BE2C (cell line): ENCODE results near the gene SLX4IP.

Experiments
- DNase-seq: peaks from one replicate; pipeline ENCODE4 v3.0.0-alpha.2; 2020
- H3K27me3 ChIP-seq: fragments of 250-450 bp; sonication (Bioruptor Pico); 2 replicates; pipeline ENCODE4 v1.5.1; 2020; ENCODE audit warnings: mild to moderate bottlenecking
- H3K36me3 ChIP-seq: fragments of 250-450 bp; sonication (Bioruptor Pico); 2 replicates; pipeline ENCODE4 v1.5.1; 2020; ENCODE audit warnings: mild to moderate bottlenecking
- H3K4me1 ChIP-seq: fragments of 250-450 bp; sonication (Bioruptor Pico); 2 replicates; pipeline ENCODE4 v1.5.1; 2020
- H3K4me3 ChIP-seq: 2 replicates; pipeline ENCODE4 v1.5.1; 2011; ENCODE audit warnings: low read depth, low read length
- H3K9me3 ChIP-seq: fragments of 250-450 bp; sonication (Bioruptor Pico); 2 replicates; pipeline ENCODE4 v1.5.1; 2020
- TF ChIP-seq, protein P1 (sequence below): IDR thresholded peaks from 2 replicates; pipeline ENCODE4 v1.5.1; 2012; ENCODE audit warnings: mild to moderate bottlenecking, low read depth, low read length

SLX4IP gene

DNA sequence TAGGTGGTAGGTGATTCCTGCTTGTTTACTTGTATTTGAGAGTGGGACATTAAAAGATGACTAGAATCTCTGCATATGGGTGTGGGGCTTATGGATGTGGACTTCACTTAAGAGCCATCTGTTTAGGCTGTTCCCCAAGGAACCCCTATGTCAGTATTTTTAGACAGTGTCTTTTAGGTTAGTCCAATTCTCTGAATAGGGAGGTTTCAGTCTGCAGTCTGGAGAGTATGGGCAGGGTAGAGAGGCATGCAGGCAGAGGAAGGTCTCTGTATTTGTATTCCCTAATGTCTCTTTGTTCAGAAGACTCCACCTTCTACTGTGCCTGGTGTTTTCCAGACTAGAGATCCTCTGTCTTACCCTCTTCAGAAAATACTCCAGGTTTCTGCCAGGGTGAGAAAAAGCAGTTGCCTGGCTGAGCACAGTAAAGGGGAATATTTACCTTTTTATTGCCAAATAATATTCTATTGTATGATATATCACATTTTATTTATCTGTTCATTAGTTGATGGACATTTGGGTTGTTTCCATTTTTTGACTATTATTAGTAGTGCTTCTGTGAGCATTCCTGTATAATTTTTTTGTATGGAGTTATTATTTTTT lies 19.1 kb downstream of the SLX4IP start:
- no peak overlapping the region for H3K4me3 ChIP-seq
- DNase-seq, result no peak

DNA sequence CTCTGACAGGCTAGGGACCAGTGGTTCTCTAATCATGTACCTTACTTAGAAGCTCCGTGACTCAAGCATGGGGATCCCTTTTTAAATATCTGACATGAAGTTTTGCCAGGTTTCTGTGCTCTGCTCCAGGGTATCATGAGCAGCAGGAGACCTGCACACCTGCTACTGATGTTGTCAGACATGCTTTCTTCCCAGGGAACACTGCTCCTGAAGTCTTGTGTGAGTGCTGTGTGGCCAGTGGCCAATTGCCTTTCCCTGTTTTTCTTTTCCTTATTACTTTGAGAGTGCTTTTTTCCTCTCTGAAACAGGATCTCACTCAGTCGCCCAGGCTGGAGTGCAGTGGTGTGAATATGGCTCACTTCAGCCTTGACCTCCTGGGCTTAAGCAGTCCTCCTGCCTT lies 26.4 kb downstream of the SLX4IP start:
- Histone ChIP-seq H3K4me1 (no peaks in the 10 kb centered on the region), H3K4me3 (no peak overlapping the region), H3K27me3 (no peaks in the 10 kb centered on the region), H3K36me3 (no peaks in the 10 kb centered on the region), H3K9me3 (no peaks in the 10 kb centered on the region)
- DNase-seq, result no peak
- TF ChIP-seq, protein P1, sequence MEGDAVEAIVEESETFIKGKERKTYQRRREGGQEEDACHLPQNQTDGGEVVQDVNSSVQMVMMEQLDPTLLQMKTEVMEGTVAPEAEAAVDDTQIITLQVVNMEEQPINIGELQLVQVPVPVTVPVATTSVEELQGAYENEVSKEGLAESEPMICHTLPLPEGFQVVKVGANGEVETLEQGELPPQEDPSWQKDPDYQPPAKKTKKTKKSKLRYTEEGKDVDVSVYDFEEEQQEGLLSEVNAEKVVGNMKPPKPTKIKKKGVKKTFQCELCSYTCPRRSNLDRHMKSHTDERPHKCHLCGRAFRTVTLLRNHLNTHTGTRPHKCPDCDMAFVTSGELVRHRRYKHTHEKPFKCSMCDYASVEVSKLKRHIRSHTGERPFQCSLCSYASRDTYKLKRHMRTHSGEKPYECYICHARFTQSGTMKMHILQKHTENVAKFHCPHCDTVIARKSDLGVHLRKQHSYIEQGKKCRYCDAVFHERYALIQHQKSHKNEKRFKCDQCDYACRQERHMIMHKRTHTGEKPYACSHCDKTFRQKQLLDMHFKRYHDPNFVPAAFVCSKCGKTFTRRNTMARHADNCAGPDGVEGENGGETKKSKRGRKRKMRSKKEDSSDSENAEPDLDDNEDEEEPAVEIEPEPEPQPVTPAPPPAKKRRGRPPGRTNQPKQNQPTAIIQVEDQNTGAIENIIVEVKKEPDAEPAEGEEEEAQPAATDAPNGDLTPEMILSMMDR, result no peak

More for the DNA sequence above, 19.1 kb downstream of the SLX4IP start:
- H3K27me3 ChIP-seq, result no peaks in the 10 kb centered on the region
- TF ChIP-seq, protein P1, result no peak
- no peaks in the 10 kb centered on the region for H3K4me1 ChIP-seq
- no peaks in the 10 kb centered on the region for H3K36me3 ChIP-seq
- H3K9me3 ChIP-seq, result no peaks in the 10 kb centered on the region

DNA sequence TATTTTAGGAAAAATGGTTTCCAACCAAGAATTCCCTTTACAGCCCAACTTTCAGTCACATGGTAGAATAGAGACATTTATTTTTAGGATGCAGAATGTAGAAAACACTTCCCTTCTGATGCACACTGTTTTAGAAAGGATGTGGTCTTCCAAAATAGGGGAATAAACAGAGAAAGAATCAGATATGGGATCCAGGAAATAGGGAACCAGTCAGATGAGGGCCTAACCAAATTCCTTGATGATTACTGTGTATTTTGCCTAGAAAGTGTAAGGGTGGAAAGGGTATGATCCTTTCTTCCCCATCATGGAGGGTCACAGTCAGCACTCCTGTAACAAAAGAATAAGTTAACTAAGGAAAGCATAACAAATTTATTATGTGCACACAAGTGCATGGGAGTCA lies 27.4 kb downstream of the SLX4IP start:
- TF ChIP-seq, protein P1, result no peak
- DNase-seq, result no peak
- Histone ChIP-seq H3K4me1 (no peaks in the 10 kb centered on the region), H3K27me3 (no peaks in the 10 kb centered on the region), H3K36me3 (no peaks in the 10 kb centered on the region), H3K9me3 (no peaks in the 10 kb centered on the region), H3K4me3 (no peak overlapping the region)

DNA sequence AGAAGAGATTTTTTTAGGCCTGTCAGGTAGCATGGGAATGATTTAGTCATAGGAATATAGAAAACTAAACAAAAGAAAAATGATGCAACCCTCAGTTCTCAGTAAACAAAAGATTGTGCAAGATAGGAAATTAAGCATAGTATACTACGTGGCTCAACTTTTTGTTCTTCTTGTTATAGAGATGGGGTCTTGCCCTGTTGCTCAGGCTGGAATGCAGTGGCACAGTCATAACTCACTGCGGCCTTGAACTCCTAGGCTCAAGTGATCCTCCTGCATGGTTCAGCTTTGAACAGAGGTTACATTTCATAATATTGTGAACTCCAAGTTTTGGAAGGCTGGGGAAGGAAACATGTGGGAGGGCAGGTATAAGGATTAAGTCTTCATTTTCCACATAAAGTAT lies 28.5 kb downstream of the SLX4IP start:
- DNase-seq, result no peak
- H3K36me3 ChIP-seq, result no peaks in the 10 kb centered on the region
- TF ChIP-seq, protein P1, result no peak
- no peaks in the 10 kb centered on the region for H3K9me3 ChIP-seq
- no peaks in the 10 kb centered on the region for H3K27me3 ChIP-seq
- no peak overlapping the region for H3K4me3 ChIP-seq
- H3K4me1 ChIP-seq, result no peaks in the 10 kb centered on the region

DNA sequence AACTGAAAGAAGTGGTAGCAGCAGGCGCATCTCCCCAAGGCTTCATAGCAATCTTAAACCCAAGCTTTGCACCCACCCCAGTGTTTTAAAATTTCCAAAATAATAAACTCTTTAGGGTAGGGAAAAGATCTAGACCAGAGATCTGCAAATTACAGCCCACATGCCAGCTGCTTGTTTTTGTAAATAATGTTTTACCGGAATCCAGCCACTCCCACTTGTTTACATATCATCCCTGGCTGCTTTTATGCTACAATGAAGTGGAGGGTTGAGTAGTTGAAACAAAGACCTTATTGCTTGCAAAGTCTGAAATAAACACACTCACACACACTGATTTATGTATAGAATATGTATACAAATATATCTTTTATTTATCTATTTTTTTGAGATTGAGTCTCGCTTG lies 30.0 kb downstream of the SLX4IP start:
- Histone ChIP-seq H3K36me3 (no peaks in the 10 kb centered on the region), H3K9me3 (no peaks in the 10 kb centered on the region), H3K4me3 (no peak overlapping the region), H3K4me1 (peaks cover 3% of the 10 kb centered on the region; the same call in 1 of the 2 replicates), H3K27me3 (no peaks in the 10 kb centered on the region)
- TF ChIP-seq, protein P1, result no peak
- DNase-seq, result no peak

DNA sequence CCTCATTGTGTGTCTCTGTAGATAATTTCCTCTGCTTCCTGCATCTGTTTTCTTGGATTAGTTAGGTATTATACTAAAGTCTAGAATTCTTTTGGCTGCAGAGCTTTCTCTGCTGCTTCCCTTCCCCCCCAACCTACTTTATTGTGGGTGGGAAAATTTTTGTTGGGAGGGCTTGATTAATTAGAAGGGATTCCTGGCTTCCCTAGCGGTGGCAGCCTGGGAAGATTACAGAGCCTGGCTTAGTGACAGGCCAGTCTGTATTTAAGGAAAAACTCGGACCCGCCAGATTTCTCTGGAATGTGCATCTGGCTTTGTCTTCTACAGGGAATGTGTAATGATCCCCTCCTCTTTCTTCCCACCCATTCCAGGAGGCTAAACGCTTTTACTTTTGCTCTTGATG lies 31.2 kb downstream of the SLX4IP start:
- Histone ChIP-seq H3K36me3 (no peaks in the 10 kb centered on the region), H3K4me1 (peaks cover 3% of the 10 kb centered on the region; the same call in 1 of the 2 replicates), H3K27me3 (no peaks in the 10 kb centered on the region), H3K4me3 (no peak overlapping the region), H3K9me3 (no peaks in the 10 kb centered on the region)
- TF ChIP-seq, protein P1, result no peak
- DNase-seq, result no peak
